Activated CD8-positive, alpha-beta memory T cell treated with anti-CD3 and anti-CD28 coated beads for 4 hours (primary cell): ENCODE results near the gene IFNA8.
"Not testable (repeated sequence)": the region's sequence is repeated elsewhere in the genome, so short reads cannot be mapped to it uniquely, and the experiment has no call there.

Experiments
- DNase-seq, 2 donors: peaks; one replicate each; pipeline ENCODE4 v3.0.0-alpha.2; 2020; ENCODE audit warnings: low read depth in 2 of 2

IFNA8 gene

DNA sequence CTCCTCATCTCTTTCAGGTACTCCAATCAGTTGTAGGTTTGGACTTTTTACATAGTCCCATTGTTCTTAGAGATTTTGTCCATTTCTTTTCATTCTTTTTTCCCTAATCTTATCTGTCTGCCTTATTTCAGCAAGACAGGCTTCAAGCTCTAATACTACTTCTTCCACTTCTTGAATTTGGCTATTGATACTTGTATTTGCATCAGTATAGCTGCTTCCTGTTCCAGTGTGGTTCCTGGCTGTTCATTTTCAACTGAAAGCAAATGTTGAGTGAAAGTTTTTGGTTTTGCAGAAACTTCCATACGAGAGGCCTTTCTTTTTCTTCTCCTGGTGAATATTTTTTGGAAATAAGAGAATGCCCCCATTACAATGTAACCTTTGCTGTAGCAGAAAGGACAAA lies 19.3 kb downstream of the IFNA8 start:
- DNase-seq = no peak

DNA sequence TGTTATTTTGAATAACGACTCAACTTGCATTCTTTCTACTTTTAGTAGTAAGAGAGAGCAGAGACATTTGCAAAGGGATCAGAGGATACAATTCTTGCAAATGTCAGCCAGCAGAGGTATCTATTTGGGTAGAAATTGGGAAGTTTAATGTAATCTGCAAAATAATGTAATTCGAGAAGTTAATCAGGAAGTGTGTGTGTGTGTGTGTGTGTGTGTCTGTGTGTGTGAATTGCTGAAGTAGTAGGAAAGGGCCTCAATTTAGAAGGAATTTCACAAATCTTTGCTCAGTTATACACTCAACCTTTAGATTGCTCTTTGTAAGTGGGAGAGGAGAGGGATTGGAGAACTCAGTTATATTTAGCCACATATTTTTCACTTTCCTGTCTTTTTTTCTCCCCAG lies 20.3 kb downstream of the IFNA8 start:
- DNase-seq = no peak

DNA sequence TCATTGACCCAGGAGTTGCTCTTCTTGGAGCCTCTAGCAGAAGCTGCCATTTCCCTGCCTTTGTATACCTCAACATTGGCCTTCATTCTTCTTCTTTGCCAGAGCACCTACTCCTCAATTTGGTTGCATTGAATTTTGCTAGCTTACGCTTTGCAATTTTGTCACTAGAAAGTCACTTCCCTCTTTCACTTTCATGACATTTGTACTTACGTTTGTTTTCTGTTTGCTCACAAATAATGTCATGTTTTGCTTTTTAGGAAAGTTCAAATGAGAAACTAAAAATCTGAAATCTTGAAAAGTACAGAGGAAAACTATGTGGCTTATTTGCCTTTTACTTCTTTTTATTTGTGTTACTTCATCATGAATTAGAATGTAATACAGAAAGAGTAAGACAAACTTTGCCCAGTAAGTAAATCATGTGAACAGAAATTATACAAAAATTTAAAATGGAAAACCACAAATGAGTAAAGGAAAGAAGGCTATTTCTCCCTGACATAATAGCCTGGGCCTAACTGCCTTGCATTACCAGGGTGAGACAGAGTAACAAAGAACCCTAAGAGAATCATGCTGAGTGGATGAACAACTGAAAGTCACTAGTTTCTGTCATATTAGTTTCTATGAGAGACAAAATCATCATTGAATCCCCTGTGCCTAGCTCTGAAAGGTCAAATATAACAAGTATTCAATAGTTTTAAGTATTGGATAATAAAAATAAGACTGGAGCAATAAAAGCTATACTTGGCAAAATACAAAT lies 23.9 kb downstream of the IFNA8 start:
- no peak for DNase-seq

DNA sequence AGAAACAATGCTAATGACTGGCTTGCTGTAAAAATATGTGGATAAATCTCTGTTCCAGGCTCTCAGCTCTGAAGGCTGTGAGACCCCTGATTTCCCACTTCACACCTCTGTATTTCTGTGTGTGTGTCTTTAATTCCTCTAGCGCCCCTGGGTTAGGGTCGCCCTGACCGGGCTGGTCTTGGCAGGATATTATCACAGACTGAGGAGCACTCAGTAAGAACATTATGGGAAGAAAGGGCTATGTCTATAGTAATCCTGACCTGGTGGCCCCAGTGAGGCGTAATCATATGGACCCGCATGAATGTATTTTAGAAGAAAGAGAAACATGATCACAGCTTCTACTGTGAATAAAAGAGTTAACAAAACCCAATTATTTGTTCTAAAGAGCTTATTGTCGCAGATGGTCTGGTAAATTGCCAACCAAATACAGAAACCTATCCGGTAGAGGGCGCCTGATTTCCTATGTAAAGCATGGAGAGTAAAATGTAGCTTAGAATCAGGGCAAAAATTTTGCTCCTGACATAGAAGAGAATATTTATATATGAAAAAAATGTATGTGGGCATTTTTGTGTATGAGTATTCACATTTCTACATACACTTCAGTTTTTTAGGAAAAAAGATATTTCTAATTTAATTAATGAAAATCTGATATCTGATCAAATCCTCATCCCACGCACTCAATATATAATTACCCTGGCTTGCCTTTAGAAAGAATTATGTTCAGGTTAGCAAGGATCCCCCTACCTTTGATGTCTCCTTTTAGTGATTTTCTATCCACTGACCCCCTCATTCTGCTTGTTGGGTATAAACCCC lies 25.5 kb downstream of the IFNA8 start:
- DNase-seq = peak; percentile 9 to 13

DNA sequence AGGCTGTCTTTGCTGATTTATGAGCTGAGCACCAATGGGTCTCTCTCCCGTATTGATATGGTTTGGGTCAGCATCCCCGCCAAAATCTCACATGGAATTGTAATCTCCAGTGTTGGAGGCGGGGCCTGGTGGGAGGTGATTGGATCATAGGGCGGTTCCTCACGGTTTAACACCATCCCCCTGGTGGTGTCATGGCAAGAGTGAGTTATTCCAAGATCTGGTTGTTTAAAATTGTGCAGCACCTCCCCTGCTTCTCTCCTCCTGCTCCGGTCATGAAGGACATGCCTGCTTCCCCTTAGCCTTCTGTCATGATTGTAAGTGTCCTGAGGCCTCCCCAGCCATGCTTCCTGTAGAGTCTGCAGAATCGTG lies 26.1 kb downstream of the IFNA8 start:
- DNase-seq = not testable (repeated sequence)

DNA sequence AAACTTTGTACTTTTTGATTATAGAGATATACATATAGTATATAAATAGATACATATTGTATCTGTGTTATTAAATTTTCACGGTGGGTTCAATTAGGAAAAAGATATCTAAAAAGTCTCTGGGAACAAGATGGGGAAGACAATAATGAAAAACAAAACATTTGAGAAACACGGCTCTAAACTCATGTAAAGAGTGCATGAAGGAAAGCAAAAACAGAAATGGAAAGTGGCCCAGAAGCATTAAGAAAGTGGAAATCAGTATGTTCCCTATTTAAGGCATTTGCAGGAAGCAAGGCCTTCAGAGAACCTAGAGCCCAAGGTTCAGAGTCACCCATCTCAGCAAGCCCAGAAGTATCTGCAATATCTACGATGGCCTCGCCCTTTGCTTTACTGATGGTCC lies 31.2 kb downstream of the IFNA8 start, which contains the start of gene IFNA1:
Gene IFNA1 (plus strand): TSS at position 301 of the 400 bp plus-strand sequence. CDS start 69 bp downstream, at position 370.
- DNase-seq = no peak

- no peak for DNase-seq
Observed at GRCh38 chr9:21443849-21444625, 35.1 kb downstream of the IFNA8 start.

DNA sequence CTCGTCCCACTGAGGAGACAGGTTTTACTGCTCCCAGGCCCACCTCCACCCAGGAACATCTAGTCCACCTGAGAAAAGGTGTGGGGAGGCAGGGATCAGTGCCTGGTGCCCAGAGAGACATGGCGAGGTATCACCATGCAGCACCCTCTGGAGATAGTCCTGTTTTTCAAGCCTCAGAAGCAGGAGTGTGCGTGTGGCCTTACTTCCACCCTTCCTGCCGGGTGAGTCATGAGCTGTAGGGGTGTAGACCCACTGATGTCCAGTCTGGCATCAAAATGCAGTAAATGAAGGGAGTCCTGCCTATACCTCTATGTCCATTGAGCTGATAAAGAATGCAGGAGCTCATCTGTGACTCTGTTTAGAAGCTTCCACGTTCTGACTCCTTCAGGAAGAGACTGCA lies 40.4 kb downstream of the IFNA8 start:
- DNase-seq = not testable (repeated sequence)

DNA sequence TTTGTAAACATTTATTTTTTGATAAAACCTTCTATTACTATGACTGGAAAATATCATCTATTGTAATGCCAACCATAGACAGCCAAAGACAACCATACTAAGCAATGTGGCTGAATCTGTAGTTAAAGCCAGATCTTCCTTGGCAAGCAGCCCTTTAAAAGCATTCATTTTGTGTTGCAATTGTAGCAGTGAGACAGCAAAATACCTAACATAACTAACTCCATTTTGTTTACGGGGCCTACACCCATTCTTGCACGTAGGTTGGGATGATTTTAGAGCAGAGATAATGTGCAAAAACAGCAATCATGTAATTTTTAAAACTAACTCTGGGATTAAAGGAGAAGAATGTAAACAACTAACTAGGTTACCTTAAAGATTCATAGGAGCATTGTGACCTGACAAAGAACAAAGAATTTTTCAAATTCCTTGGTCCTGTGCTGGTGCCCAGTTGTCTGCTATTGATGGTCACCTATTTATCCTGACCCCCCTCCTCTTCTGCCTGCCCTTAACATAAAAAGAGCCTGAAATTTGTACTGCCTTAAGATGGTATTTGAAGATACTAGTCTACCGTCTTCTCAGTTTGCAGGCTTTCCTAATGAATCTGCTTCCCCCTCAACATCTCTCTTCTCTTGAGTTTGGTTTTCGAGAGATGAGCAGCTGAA lies 41.9 kb downstream of the IFNA8 start:
- DNase-seq = no peak

DNA sequence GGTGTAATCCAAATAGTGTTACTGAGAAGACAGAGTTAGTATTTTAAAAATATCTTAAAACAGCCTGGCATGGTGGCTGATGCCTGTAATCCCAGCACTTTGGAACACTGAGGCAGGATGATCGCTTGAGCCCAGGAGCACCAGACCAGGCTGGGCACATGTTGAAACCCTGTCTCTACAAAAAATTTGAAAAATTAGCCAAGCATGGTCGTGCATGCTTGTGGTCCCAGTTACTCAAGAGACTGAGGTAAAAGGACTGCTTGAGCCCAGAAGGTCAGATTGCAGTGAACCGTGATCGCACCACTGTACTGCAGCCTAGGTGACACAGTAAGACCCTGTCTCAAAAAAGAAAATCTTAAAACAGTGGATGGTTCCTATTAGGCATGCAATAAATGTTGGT lies 43.8 kb downstream of the IFNA8 start:
- DNase-seq = no peak

DNA sequence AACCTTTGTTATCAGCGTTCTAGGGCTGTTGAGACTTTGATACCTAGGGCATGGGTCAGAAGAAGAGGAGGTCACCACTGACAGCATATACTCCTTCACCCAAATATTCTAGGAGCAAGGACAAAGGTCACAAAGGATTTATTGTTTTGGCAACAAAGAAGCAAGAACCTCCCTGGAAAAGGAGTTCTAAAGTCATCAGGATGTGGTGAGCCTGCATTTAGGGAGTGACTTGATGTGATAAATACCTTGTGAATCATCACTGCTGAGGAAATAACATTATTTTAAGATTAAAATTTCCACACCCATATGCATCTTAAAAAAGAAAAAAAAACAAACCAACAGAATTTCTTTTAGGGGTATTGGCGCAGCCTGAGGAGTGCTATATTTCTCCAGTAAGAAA lies 45.2 kb downstream of the IFNA8 start:
- DNase-seq = no peak

- no peak for DNase-seq
Observed at GRCh38 chr9:21455320-21455719, 46.4 kb downstream of the IFNA8 start.
